HepG2 (cell line): ENCODE measurements around the gene RFXAP.

Source experiments
- FOXK2 ChIP-seq: fragments of 450-650 bp; IDR thresholded peaks from 2 replicates; pipeline ENCODE4 v1.6.1; 2016
- KAT7 ChIP-seq: IDR thresholded peaks from 2 replicates; pipeline ENCODE4 v1.6.1; 2018; ENCODE audit warnings: borderline replicate concordance, missing compliant biosample characterization
- ZZZ3 ChIP-seq: sonication (generic); formaldehyde crosslinking; IDR thresholded peaks from 2 replicates; pipeline ENCODE4 v1.4.0; 2020; ENCODE audit warnings: missing genetic modification reagents, mild to moderate bottlenecking, borderline replicate concordance

GRCh38 chr13:36857253-36857652 is 38.2 kb downstream of the RFXAP start:
- TF ChIP-seq KAT7 (CRISPR knock-in tag): no peak
- no peak for TF ChIP-seq ZZZ3
- TF ChIP-seq FOXK2: no peak
